GM23338 (cell line): ENCODE data around the gene DOCK1. TPM values are rescaled to one million over a fixed set of nuclear protein-coding genes. Genes with fewer than 3 reads are reported as not detected.

Source experiments
- ATAC-seq: fragments of 200-7000 bp; cut with Tn5 transposase; 3 replicates; pipeline ENCODE4 v1.9.1; 2020
- DNase-seq: peaks from one replicate; pipeline ENCODE4 v3.0.0-alpha.2; 2015; ENCODE audit warnings: low spot score
- H2AFZ ChIP-seq: fragments of 200-600 bp; sonication (generic); 2 replicates; pipeline ENCODE4 v1.8.0; 2016; ENCODE audit warnings: antibody characterized with exemption, mild to moderate bottlenecking, moderate library complexity
- H3F3A ChIP-seq: fragments of 200-600 bp; sonication (generic); replicated peaks from 2 replicates; pipeline ENCODE4 v1.8.0; 2017; ENCODE audit warnings: antibody characterized with exemption, mixed run types, low read depth
- H3K27ac ChIP-seq: fragments of 200-600 bp; sonication (generic); 2 replicates; pipeline ENCODE4 v1.6.1; 2016; ENCODE audit warnings: low read depth
- H3K27me3 ChIP-seq: fragments of 200-600 bp; sonication (generic); 2 replicates; pipeline ENCODE4 v1.8.0; 2016; ENCODE audit warnings: mild to moderate bottlenecking, mixed run types, moderate library complexity; ENCODE audit not compliant: insufficient read depth
- H3K36me3 ChIP-seq: fragments of 200-600 bp; sonication (generic); 2 replicates; pipeline ENCODE4 v1.8.0; 2016; ENCODE audit warnings: mild to moderate bottlenecking; ENCODE audit not compliant: insufficient read depth
- H3K4me1 ChIP-seq: fragments of 200-600 bp; sonication (generic); 2 replicates; pipeline ENCODE4 v1.8.0; 2016; ENCODE audit warnings: mild to moderate bottlenecking, moderate library complexity; ENCODE audit not compliant: insufficient read depth
- H3K4me2 ChIP-seq: fragments of 200-600 bp; sonication (generic); 2 replicates; pipeline ENCODE4 v1.7.1; 2017; ENCODE audit warnings: mixed run types
- H3K4me3 ChIP-seq: fragments of 200-600 bp; sonication (generic); 2 replicates; pipeline ENCODE4 v1.6.1; 2016; ENCODE audit warnings: mixed run types
- H3K79me2 ChIP-seq: fragments of 200-600 bp; sonication (generic); replicated peaks from 2 replicates; pipeline ENCODE4 v1.8.0; 2017; ENCODE audit warnings: mild to moderate bottlenecking; ENCODE audit not compliant: insufficient read depth
- H3K9me2 ChIP-seq: fragments of 200-600 bp; sonication (generic); 2 replicates; pipeline ENCODE4 v1.8.0; 2017; ENCODE audit not compliant: insufficient read depth
- H4K20me1 ChIP-seq: fragments of 200-600 bp; sonication (generic); replicated peaks from 2 replicates; pipeline ENCODE4 v1.8.0; 2017; ENCODE audit warnings: mild to moderate bottlenecking; ENCODE audit not compliant: insufficient read depth
- H3K27ac Mint-ChIP-seq: 2 replicates; pipeline ENCODE4 v1.8.0; 2020; ENCODE audit warnings: inconsistent platforms, mild to moderate bottlenecking, moderate library complexity, mixed read lengths
- H3K27me3 Mint-ChIP-seq: 3 replicates; pipeline ENCODE4 v1.8.0; 2022; ENCODE audit warnings: low read depth, mild to moderate bottlenecking, moderate library complexity, mixed read lengths, inconsistent platforms; ENCODE audit not compliant: insufficient read depth, poor library complexity
- H3K36me3 Mint-ChIP-seq: 3 replicates; pipeline ENCODE4 v1.8.0; 2021; ENCODE audit warnings: low read depth, mild to moderate bottlenecking, inconsistent platforms, moderate library complexity, mixed read lengths
- H3K4me1 Mint-ChIP-seq: 3 replicates; pipeline ENCODE4 v1.8.0; 2020; ENCODE audit warnings: mild to moderate bottlenecking, inconsistent platforms, mixed read lengths
- H3K4me3 Mint-ChIP-seq: 3 replicates; pipeline ENCODE4 v1.8.0; 2021; ENCODE audit warnings: moderate library complexity, mild to moderate bottlenecking, inconsistent platforms, mixed read lengths
- H3K9me3 Mint-ChIP-seq: 3 replicates; pipeline ENCODE4 v1.8.0; 2020; ENCODE audit warnings: moderate library complexity, mild to moderate bottlenecking, inconsistent platforms, mixed read lengths
- CREB1 ChIP-seq: fragments of 250-450 bp; sonication (Bioruptor Pico); IDR thresholded peaks from 2 replicates; pipeline ENCODE4 v1.5.0; 2020; ENCODE audit warnings: low read depth, mild to moderate bottlenecking, moderate library complexity
- EZH2 ChIP-seq: fragments of 200-600 bp; sonication (generic); IDR thresholded peaks from one replicate; pipeline ENCODE4 v1.8.0; 2017; ENCODE audit warnings: antibody characterized with exemption, mild to moderate bottlenecking, low read depth; ENCODE audit not compliant: unreplicated experiment
- EZH2phosphoT487 ChIP-seq: fragments of 200-600 bp; sonication (generic); IDR thresholded peaks from one replicate; pipeline ENCODE4 v1.8.1; 2018; ENCODE audit warnings: antibody characterized with exemption; ENCODE audit not compliant: unreplicated experiment
- JUNB ChIP-seq: IDR thresholded peaks from one replicate; pipeline ENCODE4 v1.6.1; 2016; ENCODE audit warnings: antibody characterized with exemption; ENCODE audit not compliant: unreplicated experiment
- NANOG ChIP-seq: IDR thresholded peaks from 2 replicates; pipeline ENCODE4 v1.6.1; 2016; ENCODE audit warnings: antibody characterized with exemption, borderline replicate concordance
- POLR2AphosphoS5 ChIP-seq: IDR thresholded peaks from 2 replicates; pipeline ENCODE4 v1.6.1; 2016; ENCODE audit warnings: antibody characterized with exemption, low read depth
- STAT1 ChIP-seq: IDR thresholded peaks from one replicate; pipeline ENCODE4 v1.6.1; 2016; ENCODE audit warnings: antibody characterized with exemption; ENCODE audit not compliant: unreplicated experiment
- ZNF114 ChIP-seq: fragments of 250-450 bp; sonication (Bioruptor Pico); IDR thresholded peaks from 2 replicates; pipeline ENCODE4 v1.5.0; 2020; ENCODE audit warnings: mild to moderate bottlenecking, moderate library complexity
- ZNF331 ChIP-seq: fragments of 250-450 bp; sonication (Bioruptor Pico); IDR thresholded peaks from 2 replicates; pipeline ENCODE4 v1.5.0; 2020; ENCODE audit warnings: low read depth, mild to moderate bottlenecking, moderate library complexity
- polyA plus RNA-seq: library from polyadenylated mRNA; unstranded; fragments of >200 nt; fragmentation: Nextera tagmentation; extraction: Ambion mirVana; gene quantifications from 2 replicates; pipeline ENCODE4 v1.2.1, GENCODE V29; 2016
- total RNA-seq: library from RNA; depleted of rRNA; stranded (reverse); fragments of >200 nt; shearing (Covaris generic); gene quantifications from 2 replicates; pipeline ENCODE4 v1.2.3, GENCODE V29; 2014
- TF ChIP-seq, protein P1 (sequence below): fragments of 250-450 bp; sonication (Bioruptor Pico); IDR thresholded peaks from 2 replicates; pipeline ENCODE4 v1.5.0; 2020; ENCODE audit warnings: mild to moderate bottlenecking, moderate library complexity
- TF ChIP-seq, protein P2 (sequence below), 2 experiments: fragments of 200-600 bp in 1 of 2; sonication (generic) in 1 of 2; conservative IDR thresholded peaks; 2 replicates each; pipeline versions ENCODE4 v1.5.1 to v1.6.1; 2016 to 2017; ENCODE audit warnings: antibody characterized with exemption in 2 of 2, low read depth in 2 of 2, mild to moderate bottlenecking in 2 of 2, moderate library complexity in 1 of 2
- TF ChIP-seq, protein P3 (sequence below): IDR thresholded peaks from one replicate; pipeline ENCODE4 v1.6.1; 2018; ENCODE audit warnings: antibody characterized with exemption; ENCODE audit not compliant: unreplicated experiment

Gene DOCK1
- total and polyA plus RNA-seq, 2 experiments from 2014 or later: 13.2 to 55.3 TPM

DNA sequence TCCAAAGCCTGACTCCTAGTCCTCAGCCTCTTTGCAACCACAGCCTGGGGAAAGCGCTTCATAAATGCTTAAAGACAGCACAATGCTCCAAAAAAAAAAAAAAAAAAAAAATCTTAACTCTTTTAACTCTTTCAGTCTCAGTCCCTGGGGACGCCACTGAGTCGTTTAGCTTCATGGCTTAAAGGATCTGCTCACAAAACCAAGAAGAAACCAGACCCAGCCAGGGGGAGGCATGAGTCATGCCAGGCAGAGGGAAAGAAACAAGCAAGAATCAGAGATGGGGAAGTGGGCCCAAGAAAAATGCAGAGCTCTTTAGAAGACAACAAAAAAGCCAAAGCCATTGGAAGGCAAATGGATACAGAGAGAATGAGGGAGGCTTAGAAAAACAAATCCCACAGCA is 32.5 kb upstream of the DOCK1 start:
- Histone ChIP-seq H3K9me2 (peaks cover 10% of the 10 kb centered on the region; the same call in 1 of the 2 replicates), H4K20me1 (no peaks in the 10 kb centered on the region), H3K36me3 (no peaks in the 10 kb centered on the region), H3K4me3 (no peak overlapping the region), H3K4me1 (no peaks in the 10 kb centered on the region), H3K27me3 (no peaks in the 10 kb centered on the region), H2AFZ (peak overlapping the region; percentile 53), H3F3A (no peaks in the 10 kb centered on the region), H3K4me2 (peak overlapping the region; percentile 48; the same call in 1 of the 2 replicates), H3K27ac (no peak overlapping the region), H3K79me2 (no peaks in the 10 kb centered on the region)
- TF ChIP-seq POLR2AphosphoS5 (no peak), NANOG (no peak), JUNB (no peak), ZNF331 (CRISPR knock-in tag) (no peak), STAT1 (no peak), EZH2phosphoT487 (no peak)
- TF ChIP-seq, protein P1, sequence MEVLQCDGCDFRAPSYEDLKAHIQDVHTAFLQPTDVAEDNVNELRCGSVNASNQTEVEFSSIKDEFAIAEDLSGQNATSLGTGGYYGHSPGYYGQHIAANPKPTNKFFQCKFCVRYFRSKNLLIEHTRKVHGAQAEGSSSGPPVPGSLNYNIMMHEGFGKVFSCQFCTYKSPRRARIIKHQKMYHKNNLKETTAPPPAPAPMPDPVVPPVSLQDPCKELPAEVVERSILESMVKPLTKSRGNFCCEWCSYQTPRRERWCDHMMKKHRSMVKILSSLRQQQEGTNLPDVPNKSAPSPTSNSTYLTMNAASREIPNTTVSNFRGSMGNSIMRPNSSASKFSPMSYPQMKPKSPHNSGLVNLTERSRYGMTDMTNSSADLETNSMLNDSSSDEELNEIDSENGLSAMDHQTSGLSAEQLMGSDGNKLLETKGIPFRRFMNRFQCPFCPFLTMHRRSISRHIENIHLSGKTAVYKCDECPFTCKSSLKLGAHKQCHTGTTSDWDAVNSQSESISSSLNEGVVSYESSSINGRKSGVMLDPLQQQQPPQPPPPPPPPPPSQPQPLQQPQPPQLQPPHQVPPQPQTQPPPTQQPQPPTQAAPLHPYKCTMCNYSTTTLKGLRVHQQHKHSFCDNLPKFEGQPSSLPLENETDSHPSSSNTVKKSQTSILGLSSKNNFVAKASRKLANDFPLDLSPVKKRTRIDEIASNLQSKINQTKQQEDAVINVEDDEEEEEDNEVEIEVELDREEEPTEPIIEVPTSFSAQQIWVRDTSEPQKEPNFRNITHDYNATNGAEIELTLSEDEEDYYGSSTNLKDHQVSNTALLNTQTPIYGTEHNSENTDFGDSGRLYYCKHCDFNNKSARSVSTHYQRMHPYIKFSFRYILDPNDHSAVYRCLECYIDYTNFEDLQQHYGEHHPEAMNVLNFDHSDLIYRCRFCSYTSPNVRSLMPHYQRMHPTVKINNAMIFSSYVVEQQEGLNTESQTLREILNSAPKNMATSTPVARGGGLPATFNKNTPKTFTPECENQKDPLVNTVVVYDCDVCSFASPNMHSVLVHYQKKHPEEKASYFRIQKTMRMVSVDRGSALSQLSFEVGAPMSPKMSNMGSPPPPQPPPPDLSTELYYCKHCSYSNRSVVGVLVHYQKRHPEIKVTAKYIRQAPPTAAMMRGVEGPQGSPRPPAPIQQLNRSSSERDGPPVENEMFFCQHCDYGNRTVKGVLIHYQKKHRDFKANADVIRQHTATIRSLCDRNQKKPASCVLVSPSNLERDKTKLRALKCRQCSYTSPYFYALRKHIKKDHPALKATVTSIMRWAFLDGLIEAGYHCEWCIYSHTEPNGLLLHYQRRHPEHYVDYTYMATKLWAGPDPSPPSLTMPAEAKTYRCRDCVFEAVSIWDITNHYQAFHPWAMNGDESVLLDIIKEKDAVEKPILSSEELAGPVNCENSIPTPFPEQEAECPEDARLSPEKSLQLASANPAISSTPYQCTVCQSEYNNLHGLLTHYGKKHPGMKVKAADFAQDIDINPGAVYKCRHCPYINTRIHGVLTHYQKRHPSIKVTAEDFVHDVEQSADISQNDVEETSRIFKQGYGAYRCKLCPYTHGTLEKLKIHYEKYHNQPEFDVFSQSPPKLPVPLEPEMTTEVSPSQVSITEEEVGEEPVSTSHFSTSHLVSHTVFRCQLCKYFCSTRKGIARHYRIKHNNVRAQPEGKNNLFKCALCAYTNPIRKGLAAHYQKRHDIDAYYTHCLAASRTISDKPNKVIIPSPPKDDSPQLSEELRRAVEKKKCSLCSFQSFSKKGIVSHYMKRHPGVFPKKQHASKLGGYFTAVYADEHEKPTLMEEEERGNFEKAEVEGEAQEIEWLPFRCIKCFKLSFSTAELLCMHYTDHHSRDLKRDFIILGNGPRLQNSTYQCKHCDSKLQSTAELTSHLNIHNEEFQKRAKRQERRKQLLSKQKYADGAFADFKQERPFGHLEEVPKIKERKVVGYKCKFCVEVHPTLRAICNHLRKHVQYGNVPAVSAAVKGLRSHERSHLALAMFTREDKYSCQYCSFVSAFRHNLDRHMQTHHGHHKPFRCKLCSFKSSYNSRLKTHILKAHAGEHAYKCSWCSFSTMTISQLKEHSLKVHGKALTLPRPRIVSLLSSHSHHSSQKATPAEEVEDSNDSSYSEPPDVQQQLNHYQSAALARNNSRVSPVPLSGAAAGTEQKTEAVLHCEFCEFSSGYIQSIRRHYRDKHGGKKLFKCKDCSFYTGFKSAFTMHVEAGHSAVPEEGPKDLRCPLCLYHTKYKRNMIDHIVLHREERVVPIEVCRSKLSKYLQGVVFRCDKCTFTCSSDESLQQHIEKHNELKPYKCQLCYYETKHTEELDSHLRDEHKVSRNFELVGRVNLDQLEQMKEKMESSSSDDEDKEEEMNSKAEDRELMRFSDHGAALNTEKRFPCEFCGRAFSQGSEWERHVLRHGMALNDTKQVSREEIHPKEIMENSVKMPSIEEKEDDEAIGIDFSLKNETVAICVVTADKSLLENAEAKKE (CRISPR knock-in tag): 0 out of 2 replicates have a peak, but pooled peaks have one; percentile 37
- Mint-ChIP-seq H3K4me1 (peaks cover 17% of the 10 kb centered on the region), H3K9me3 (no peaks in the 10 kb centered on the region), H3K27me3 (peaks cover 8% of the 10 kb centered on the region), H3K4me3 (no peak overlapping the region), H3K36me3 (no peaks in the 10 kb centered on the region), H3K27ac (no peak overlapping the region)
- ATAC-seq (peak; percentile 75), DNase-seq (peak; percentile 25)

DNA sequence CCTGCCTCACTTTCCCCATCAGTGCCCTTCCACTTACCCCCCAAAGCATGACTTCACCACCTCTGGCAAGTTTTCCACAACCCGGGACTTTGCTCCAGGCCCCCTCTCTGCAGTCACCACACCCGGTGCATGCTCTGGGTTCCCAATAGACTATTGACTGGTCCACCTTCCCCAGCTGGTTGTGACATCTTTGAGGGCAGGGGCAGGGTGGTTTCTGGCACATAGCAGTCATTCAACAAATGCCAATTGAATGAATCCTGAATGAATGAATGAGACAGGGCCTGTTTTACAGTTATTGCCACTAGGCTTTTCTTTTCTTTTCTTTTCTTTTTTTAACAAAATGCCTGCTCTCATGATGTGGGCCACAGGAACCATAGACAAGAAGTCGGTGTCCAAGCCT is 28.8 kb upstream of the DOCK1 start:
- no peaks in the 10 kb centered on the region for H3F3A ChIP-seq
- no peak overlapping the region for H3K4me2 ChIP-seq
- H4K20me1 ChIP-seq: no peaks in the 10 kb centered on the region
- H3K27me3 ChIP-seq: no peaks in the 10 kb centered on the region
- Mint-ChIP-seq H3K9me3 (0 out of 3 replicates have a peak, but pooled peaks cover under 1% of the 10 kb centered on the region), H3K4me3 (no peak overlapping the region), H3K27ac (no peak overlapping the region), H3K4me1 (peaks cover 30% of the 10 kb centered on the region), H3K27me3 (peaks cover 3% of the 10 kb centered on the region), H3K36me3 (no peaks in the 10 kb centered on the region)
- no peak overlapping the region for H3K4me3 ChIP-seq
- H2AFZ ChIP-seq: no peak overlapping the region
- ATAC-seq (no peak), DNase-seq (no peak)
- H3K4me1 ChIP-seq: peaks cover 11% of the 10 kb centered on the region
- no peak for TF ChIP-seq CREB1 (CRISPR knock-in tag)
- TF ChIP-seq, protein P2, sequence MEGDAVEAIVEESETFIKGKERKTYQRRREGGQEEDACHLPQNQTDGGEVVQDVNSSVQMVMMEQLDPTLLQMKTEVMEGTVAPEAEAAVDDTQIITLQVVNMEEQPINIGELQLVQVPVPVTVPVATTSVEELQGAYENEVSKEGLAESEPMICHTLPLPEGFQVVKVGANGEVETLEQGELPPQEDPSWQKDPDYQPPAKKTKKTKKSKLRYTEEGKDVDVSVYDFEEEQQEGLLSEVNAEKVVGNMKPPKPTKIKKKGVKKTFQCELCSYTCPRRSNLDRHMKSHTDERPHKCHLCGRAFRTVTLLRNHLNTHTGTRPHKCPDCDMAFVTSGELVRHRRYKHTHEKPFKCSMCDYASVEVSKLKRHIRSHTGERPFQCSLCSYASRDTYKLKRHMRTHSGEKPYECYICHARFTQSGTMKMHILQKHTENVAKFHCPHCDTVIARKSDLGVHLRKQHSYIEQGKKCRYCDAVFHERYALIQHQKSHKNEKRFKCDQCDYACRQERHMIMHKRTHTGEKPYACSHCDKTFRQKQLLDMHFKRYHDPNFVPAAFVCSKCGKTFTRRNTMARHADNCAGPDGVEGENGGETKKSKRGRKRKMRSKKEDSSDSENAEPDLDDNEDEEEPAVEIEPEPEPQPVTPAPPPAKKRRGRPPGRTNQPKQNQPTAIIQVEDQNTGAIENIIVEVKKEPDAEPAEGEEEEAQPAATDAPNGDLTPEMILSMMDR (conservative IDR thresholded peaks at IDR 0.05; ENCODE audit: low read depth in 2 of 2): no peak
- TF ChIP-seq EZH2: no peak
- TF ChIP-seq, protein P3, sequence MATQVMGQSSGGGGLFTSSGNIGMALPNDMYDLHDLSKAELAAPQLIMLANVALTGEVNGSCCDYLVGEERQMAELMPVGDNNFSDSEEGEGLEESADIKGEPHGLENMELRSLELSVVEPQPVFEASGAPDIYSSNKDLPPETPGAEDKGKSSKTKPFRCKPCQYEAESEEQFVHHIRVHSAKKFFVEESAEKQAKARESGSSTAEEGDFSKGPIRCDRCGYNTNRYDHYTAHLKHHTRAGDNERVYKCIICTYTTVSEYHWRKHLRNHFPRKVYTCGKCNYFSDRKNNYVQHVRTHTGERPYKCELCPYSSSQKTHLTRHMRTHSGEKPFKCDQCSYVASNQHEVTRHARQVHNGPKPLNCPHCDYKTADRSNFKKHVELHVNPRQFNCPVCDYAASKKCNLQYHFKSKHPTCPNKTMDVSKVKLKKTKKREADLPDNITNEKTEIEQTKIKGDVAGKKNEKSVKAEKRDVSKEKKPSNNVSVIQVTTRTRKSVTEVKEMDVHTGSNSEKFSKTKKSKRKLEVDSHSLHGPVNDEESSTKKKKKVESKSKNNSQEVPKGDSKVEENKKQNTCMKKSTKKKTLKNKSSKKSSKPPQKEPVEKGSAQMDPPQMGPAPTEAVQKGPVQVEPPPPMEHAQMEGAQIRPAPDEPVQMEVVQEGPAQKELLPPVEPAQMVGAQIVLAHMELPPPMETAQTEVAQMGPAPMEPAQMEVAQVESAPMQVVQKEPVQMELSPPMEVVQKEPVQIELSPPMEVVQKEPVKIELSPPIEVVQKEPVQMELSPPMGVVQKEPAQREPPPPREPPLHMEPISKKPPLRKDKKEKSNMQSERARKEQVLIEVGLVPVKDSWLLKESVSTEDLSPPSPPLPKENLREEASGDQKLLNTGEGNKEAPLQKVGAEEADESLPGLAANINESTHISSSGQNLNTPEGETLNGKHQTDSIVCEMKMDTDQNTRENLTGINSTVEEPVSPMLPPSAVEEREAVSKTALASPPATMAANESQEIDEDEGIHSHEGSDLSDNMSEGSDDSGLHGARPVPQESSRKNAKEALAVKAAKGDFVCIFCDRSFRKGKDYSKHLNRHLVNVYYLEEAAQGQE: no peak
- TF ChIP-seq JUNB: no peak
- no peak for TF ChIP-seq ZNF114 (CRISPR knock-in tag)
- TF ChIP-seq ZNF331 (CRISPR knock-in tag): no peak
- no peaks in the 10 kb centered on the region for H3K36me3 ChIP-seq
- H3K9me2 ChIP-seq: peaks cover 16% of the 10 kb centered on the region
- H3K79me2 ChIP-seq: no peaks in the 10 kb centered on the region
- no peak overlapping the region for H3K27ac ChIP-seq
